Central memory CD8-positive, alpha-beta T cell (primary cell): ENCODE measurements around the gene BLID.

ENCODE experiments used
- ATAC-seq: fragments of 150-1000 bp; cut with Tn5 transposase; replicated peaks from 2 replicates; pipeline ENCODE4 v1.10.0; 2022; ENCODE audit warnings: mild to moderate bottlenecking, moderate FRiP score, moderate number of reproducible peaks; ENCODE audit not compliant: poor library complexity, severe bottlenecking; ENCODE audit errors: extremely low read depth
- DNase-seq, 2 donors: peaks; one replicate each; pipeline ENCODE4 v3.0.0; 2021; ENCODE audit warnings: low spot score in 2 of 2
- H3K27ac Mint-ChIP-seq: one replicate; pipeline ENCODE4 v1.8.0; 2022; ENCODE audit warnings: low read depth, mild to moderate bottlenecking, moderate library complexity, mixed read lengths
- H3K27me3 Mint-ChIP-seq: one replicate; pipeline ENCODE4 v1.8.0; 2022; ENCODE audit warnings: mixed read lengths
- H3K36me3 Mint-ChIP-seq: one replicate; pipeline ENCODE4 v1.8.0; 2022; ENCODE audit warnings: mild to moderate bottlenecking, moderate library complexity, mixed read lengths; ENCODE audit not compliant: insufficient read depth
- H3K4me1 Mint-ChIP-seq: one replicate; pipeline ENCODE4 v1.8.0; 2022; ENCODE audit warnings: mixed read lengths
- H3K4me3 Mint-ChIP-seq: one replicate; pipeline ENCODE4 v1.8.0; 2022; ENCODE audit warnings: mild to moderate bottlenecking, moderate library complexity, mixed read lengths
- H3K9me3 Mint-ChIP-seq: one replicate; pipeline ENCODE4 v1.8.0; 2022; ENCODE audit warnings: mixed read lengths

BLID gene

GRCh38 chr11:122108828-122109227, 7.2 kb downstream of the BLID start:
- Mint-ChIP-seq H3K9me3 (peaks cover 10% of the 10 kb centered on the region), H3K36me3 (no peaks in the 10 kb centered on the region), H3K27ac (no peak overlapping the region), H3K27me3 (peaks cover 9% of the 10 kb centered on the region), H3K4me3 (no peak overlapping the region), H3K4me1 (no peaks in the 10 kb centered on the region)
- DNase-seq (no peak), ATAC-seq (no peak)

GRCh38 chr11:122108192-122108799, 7.7 kb downstream of the BLID start:
- H3K27ac Mint-ChIP-seq, result no peak overlapping the region
- no peaks in the 10 kb centered on the region for H3K36me3 Mint-ChIP-seq
- H3K4me1 Mint-ChIP-seq, result no peaks in the 10 kb centered on the region
- DNase-seq (no peak), ATAC-seq (no peak)
- no peak overlapping the region for H3K4me3 Mint-ChIP-seq
- peaks cover 9% of the 10 kb centered on the region for H3K27me3 Mint-ChIP-seq
- peaks cover 10% of the 10 kb centered on the region for H3K9me3 Mint-ChIP-seq

DNA sequence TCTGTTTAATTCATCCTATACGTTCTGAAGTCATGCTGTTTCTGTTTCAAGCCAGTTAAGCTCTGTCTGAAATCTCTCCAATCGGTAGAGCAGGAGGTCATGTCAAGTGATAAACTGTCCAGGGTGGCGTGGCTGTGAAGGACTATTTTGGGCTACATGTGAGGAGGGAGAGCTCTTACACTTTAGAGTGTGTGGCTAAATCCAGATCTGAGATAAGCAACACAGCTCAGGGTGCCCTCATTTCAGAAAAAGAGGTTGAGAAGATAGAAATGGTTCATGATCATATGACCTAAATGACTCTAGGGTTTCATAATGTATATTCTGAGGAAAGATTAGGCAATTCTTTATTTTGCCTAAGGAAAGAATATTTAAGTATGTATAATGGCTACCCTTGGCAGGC, 8.4 kb downstream of the BLID start:
- ATAC-seq (no peak), DNase-seq (no peak)
- Mint-ChIP-seq H3K27me3 (peaks cover 9% of the 10 kb centered on the region), H3K27ac (no peak overlapping the region), H3K9me3 (peaks cover 10% of the 10 kb centered on the region), H3K4me3 (no peak overlapping the region), H3K4me1 (no peaks in the 10 kb centered on the region), H3K36me3 (no peaks in the 10 kb centered on the region)

GRCh38 chr11:122107045-122107444, 9.0 kb downstream of the BLID start:
- no peak for ATAC-seq
- Mint-ChIP-seq H3K36me3 (no peaks in the 10 kb centered on the region), H3K9me3 (peaks cover 10% of the 10 kb centered on the region), H3K4me1 (no peaks in the 10 kb centered on the region), H3K27me3 (peaks cover 9% of the 10 kb centered on the region), H3K4me3 (no peak overlapping the region), H3K27ac (no peak overlapping the region)
- DNase-seq, result no peak

GRCh38 chr11:122105044-122105758, 10.8 kb downstream of the BLID start:
- DNase-seq (no peak), ATAC-seq (no peak)
- H3K4me3 Mint-ChIP-seq, result no peak overlapping the region
- peaks cover 2% of the 10 kb centered on the region for H3K4me1 Mint-ChIP-seq
- H3K9me3 Mint-ChIP-seq, result peaks cover 10% of the 10 kb centered on the region
- no peaks in the 10 kb centered on the region for H3K36me3 Mint-ChIP-seq
- H3K27ac Mint-ChIP-seq, result no peak overlapping the region
- peaks cover 9% of the 10 kb centered on the region for H3K27me3 Mint-ChIP-seq

GRCh38 chr11:122104341-122104740, 11.7 kb downstream of the BLID start:
- no peak for DNase-seq
- Mint-ChIP-seq H3K4me1 (peaks cover 6% of the 10 kb centered on the region), H3K27me3 (peaks cover under 1% of the 10 kb centered on the region), H3K4me3 (no peak overlapping the region), H3K27ac (no peak overlapping the region), H3K9me3 (peaks cover 5% of the 10 kb centered on the region), H3K36me3 (no peaks in the 10 kb centered on the region)
- no peak for ATAC-seq

DNA sequence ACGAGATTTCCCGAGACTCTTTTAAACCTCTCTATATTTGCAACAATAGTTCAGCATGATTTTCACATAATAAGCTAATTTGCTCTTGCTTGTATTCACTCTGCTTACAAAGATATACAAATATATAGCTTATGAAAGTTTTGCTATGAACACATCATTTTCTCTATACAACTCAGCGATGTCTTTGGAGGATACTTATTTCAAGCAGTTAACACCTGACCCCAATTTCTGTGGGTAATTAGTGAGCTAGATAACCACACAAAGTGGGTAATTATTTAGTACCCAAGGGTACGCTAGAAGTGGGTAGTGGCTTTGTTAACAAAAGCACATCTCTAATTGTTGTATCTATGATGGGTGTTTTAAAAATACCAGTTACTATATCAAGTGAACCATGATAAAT, 12.3 kb downstream of the BLID start:
- H3K9me3 Mint-ChIP-seq, result peaks cover 5% of the 10 kb centered on the region
- ATAC-seq (no peak), DNase-seq (no peak)
- no peak overlapping the region for H3K27ac Mint-ChIP-seq
- H3K27me3 Mint-ChIP-seq, result no peaks in the 10 kb centered on the region
- peaks cover 6% of the 10 kb centered on the region for H3K4me1 Mint-ChIP-seq
- no peak overlapping the region for H3K4me3 Mint-ChIP-seq
- H3K36me3 Mint-ChIP-seq, result no peaks in the 10 kb centered on the region

DNA sequence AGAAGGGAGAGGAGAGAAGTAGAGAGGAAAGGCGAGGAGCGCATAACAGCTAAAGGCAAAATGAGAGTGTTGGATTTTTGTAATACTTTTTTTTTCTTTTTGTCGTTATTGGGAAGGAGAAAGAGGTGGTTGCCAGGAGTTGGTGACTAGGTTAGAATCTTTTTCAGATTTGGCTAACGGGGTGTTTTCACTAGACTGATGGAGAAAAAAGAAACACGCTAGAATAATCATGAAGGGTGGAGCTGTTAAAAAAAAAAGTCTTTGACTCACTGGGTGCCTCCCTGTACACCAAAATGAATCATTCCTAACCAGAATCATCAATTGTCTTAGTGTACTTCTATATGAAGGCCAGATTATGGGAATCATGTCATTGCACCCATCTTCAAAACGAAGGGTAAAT, 12.7 kb downstream of the BLID start:
- Mint-ChIP-seq H3K27ac (no peak overlapping the region), H3K4me1 (peaks cover 6% of the 10 kb centered on the region), H3K4me3 (no peak overlapping the region), H3K9me3 (peaks cover 5% of the 10 kb centered on the region), H3K27me3 (peaks cover 1% of the 10 kb centered on the region), H3K36me3 (no peaks in the 10 kb centered on the region)
- ATAC-seq (no peak), DNase-seq (no peak)

DNA sequence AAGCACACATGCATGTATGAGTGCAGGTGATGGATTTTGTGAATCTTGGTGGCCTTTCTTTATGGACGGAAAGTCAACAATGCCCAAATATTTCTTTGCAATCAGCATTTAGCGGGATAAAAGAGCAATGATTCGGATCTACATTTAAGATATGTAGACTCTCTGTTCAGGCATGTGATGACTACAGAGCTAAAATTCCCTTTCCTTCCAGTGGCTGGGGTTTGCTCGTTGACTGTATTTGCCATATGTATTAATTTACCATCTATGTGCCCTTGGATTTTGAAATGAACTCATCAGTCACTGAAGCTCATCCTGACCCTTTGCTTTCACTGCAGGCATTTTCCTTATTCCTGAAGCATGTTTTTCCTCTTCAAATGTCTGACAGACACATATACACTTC, 13.6 kb downstream of the BLID start:
- Mint-ChIP-seq H3K4me3 (no peak overlapping the region), H3K4me1 (peaks cover 6% of the 10 kb centered on the region), H3K27me3 (peaks cover 10% of the 10 kb centered on the region), H3K27ac (no peak overlapping the region), H3K9me3 (no peaks in the 10 kb centered on the region), H3K36me3 (no peaks in the 10 kb centered on the region)
- DNase-seq (no peak), ATAC-seq (no peak)

GRCh38 chr11:122101625-122102291, 14.3 kb downstream of the BLID start:
- H3K27me3 Mint-ChIP-seq, result peaks cover 17% of the 10 kb centered on the region
- ATAC-seq (no peak), DNase-seq (no peak)
- H3K9me3 Mint-ChIP-seq, result no peaks in the 10 kb centered on the region
- H3K36me3 Mint-ChIP-seq, result no peaks in the 10 kb centered on the region
- H3K27ac Mint-ChIP-seq, result no peak overlapping the region
- H3K4me3 Mint-ChIP-seq, result no peak overlapping the region
- peaks cover 6% of the 10 kb centered on the region for H3K4me1 Mint-ChIP-seq

GRCh38 chr11:122100756-122101080, 15.3 kb downstream of the BLID start:
- no peak for DNase-seq
- Mint-ChIP-seq H3K27ac (no peak overlapping the region), H3K4me1 (peaks cover 6% of the 10 kb centered on the region), H3K9me3 (no peaks in the 10 kb centered on the region), H3K4me3 (no peak overlapping the region), H3K36me3 (no peaks in the 10 kb centered on the region), H3K27me3 (peaks cover 27% of the 10 kb centered on the region)
- ATAC-seq, result no peak

DNA sequence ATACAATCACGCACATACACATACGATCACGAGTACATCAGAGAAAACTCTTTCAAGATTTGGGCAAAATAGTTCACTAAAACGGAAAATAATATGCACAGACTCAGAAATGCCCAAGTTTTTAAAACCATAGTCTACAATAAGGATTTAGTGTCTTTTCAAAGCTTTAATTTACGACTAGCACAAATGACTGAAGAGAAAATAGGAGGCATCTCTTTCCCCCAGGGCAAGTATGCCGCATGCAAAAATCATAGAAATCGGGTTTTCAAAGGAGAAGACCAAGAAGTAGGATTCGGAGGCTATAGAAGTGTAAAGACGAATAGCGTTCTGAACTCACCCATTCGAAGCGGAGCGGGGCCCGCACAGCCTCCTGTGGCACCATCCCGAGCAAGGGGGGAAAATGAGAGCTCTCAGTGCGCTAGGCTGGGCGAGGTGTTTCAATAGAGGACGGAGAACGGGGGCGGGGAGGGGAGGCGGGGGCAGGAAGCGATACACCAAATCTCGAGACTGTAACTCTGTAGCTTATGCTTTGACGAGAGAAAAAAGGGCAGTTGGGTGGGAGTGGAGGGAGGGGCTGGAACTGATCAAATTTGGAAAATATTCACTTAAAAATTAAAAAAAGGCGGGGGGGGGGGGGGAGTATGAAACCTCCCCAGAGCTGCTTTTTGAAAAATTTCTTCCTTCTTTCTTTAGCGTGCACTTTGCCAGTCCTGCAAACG, 15.8 kb downstream of the BLID start:
- Mint-ChIP-seq H3K27ac (no peak overlapping the region), H3K4me1 (peaks cover 6% of the 10 kb centered on the region), H3K36me3 (no peaks in the 10 kb centered on the region), H3K4me3 (no peak overlapping the region), H3K27me3 (peaks cover 29% of the 10 kb centered on the region), H3K9me3 (no peaks in the 10 kb centered on the region)
- DNase-seq, result no peak
- ATAC-seq, result no peak
